Adrenal gland (tissue), 12 donors: ENCODE data around the gene AVL9. TPM values are rescaled to one million over a fixed set of nuclear protein-coding genes. Genes with fewer than 3 reads are reported as not detected.

ENCODE experiments used
- DNase-seq, 7 donors: peaks; one replicate each; pipeline ENCODE4 v3.0.0-alpha.2; 2019 to 2020
- H3K27ac ChIP-seq, 5 donors: fragments of 200-600 bp; sonication (generic) in 4 of 5; 1 replicate in 3 of 5; 2 replicates in 2 of 5; pipeline versions ENCODE4 v1.5.1 to v1.8.0; 2016 to 2020; ENCODE audit warnings: mild to moderate bottlenecking in 1 of 5
- H3K27me3 ChIP-seq: fragments of 200-600 bp; 2 replicates; pipeline ENCODE4 v1.8.0; 2021
- H3K36me3 ChIP-seq, 2 donors: fragments of 200-600 bp; replicated peaks in 1 of 2; 1 replicate in 1 of 2; 2 replicates in 1 of 2; pipeline versions ENCODE4 v1.5.1 to v1.8.0; 2018 to 2022
- H3K4me1 ChIP-seq, 2 donors: fragments of 200-600 bp; replicated peaks in 1 of 2; 1 replicate in 1 of 2; 2 replicates in 1 of 2; pipeline versions ENCODE4 v1.5.1 to v1.8.0; 2018 to 2021
- H3K4me3 ChIP-seq, 4 donors: fragments of 200-600 bp; sonication (generic) in 3 of 4; one replicate each; pipeline ENCODE4 v1.5.1; 2016 to 2018
- H3K9me3 ChIP-seq, 3 donors: fragments of 200-600 bp; sonication (generic) in 1 of 3; replicated peaks in 1 of 3; 1 replicate in 2 of 3; 2 replicates in 1 of 3; pipeline versions ENCODE4 v1.5.1 to v1.8.0; 2016 to 2021
- CTCF ChIP-seq, 6 experiments: fragments of 450-650 bp in 4 of 6; fragments of 200-600 bp in 2 of 6; sonication (generic) in 1 of 6; IDR thresholded peaks; 1 replicate in 5 of 6; 2 replicates in 1 of 6; pipeline versions ENCODE4 v1.5.1 to v1.8.0; 2016 to 2021; ENCODE audit warnings: antibody characterized with exemption in 6 of 6, mild to moderate bottlenecking in 2 of 6, moderate library complexity in 1 of 6
- POLR2A ChIP-seq, 2 donors: fragments of 450-650 bp; IDR thresholded peaks; one replicate each; pipeline ENCODE4 v1.6.1; 2017; ENCODE audit warnings: antibody characterized with exemption in 2 of 2, mild to moderate bottlenecking in 2 of 2, moderate library complexity in 1 of 2
- WGBS, 4 donors: extraction: QIAGEN DNeasy Blood & Tissue Kit in 2 of 4; methylation state at CpG; one replicate each; pipeline versions ENCODE4 v1.1.5 to v1.1.7; 2013 to 2017; 5-methylcytosine and 5-hydroxymethylcytosine counted together
- intact Hi-C, 2 donors: fragments of 100-400 bp; cut with DNase I; formaldehyde crosslinking; loops; one replicate each; pipeline versions ENCODE4 v1.14.1 to v1.15.0; 2022 to 2023
- polyA plus RNA-seq, 3 donors: library from polyadenylated mRNA; stranded (reverse); fragments of 200-250 nt in 2 of 3; fragments of 350-450 nt in 1 of 3; fragmentation: Illumina TruSeq in 1 of 3; extraction: RNeasy Lipid Tissue Mini Kit (QIAGEN cat#74804) in 1 of 3; gene quantifications; one replicate each; pipeline ENCODE4 v1.2.3, GENCODE V29; 2013 to 2014
- total RNA-seq, 9 donors: library from RNA; depleted of rRNA in 4 of 9; stranded (reverse); fragments of >200 nt in 4 of 9; fragments of 120-200 nt in 1 of 9; fragmentation: NEBNext Ultra II Directional in 1 of 9; extraction: Animal tissue kit (Norgen Biotek cat#: 25700) in 1 of 9; gene quantifications; one replicate each; pipeline versions ENCODE4 v1.1.0 to v1.2.4, GENCODE V29; 2013 to 2023
- donor health status: healthy with polysubstance abuse.
- donor health status: Bipolar disorder and iron deficiency.
- donor health status: DM: yes; HTN: yes; CAD: no.
- donor health status: DM: no; HTN: no; CAD: no.
- donor health status: DM: no; HTN: no; CAD: no.
- donor health status: DM: yes; HTN: yes; CAD: no.

Gene AVL9
- total and polyA plus RNA-seq, 12 donors, result 8.6 to 53.9 (median 22.7) TPM

GRCh38 chr7:32569388-32570289 lies 74.3 kb downstream of the AVL9 start:
- H3K36me3 ChIP-seq, result peaks cover 0 to 24% of the 10 kb centered on the region in 2 donors
- TF ChIP-seq POLR2A (IDR thresholded peaks at IDR 0.05) (no peak), CTCF (IDR thresholded peaks at IDR 0.05) (no peak)
- no peak for DNase-seq
- H3K4me3 ChIP-seq, result no peak overlapping the region
- H3K27ac ChIP-seq, result no peak overlapping the region
- no peaks in the 10 kb centered on the region for H3K9me3 ChIP-seq
- WGBS, 4 donors, result 94 to 97% (median 96%) methylated on average over 8 of the region's 8 CpGs
- no peaks in the 10 kb centered on the region for H3K27me3 ChIP-seq
- intact Hi-C loops, result no loop called here
- no peaks in the 10 kb centered on the region for H3K4me1 ChIP-seq

- H3K27ac ChIP-seq, result no peak overlapping the region
- no peak for DNase-seq
- no peak for TF ChIP-seq POLR2A (IDR thresholded peaks at IDR 0.05)
- no peak for TF ChIP-seq CTCF (IDR thresholded peaks at IDR 0.05)
- no peaks in the 10 kb centered on the region for H3K27me3 ChIP-seq
- peaks cover 0 to 48% of the 10 kb centered on the region in 2 donors for H3K36me3 ChIP-seq
- H3K4me3 ChIP-seq, result no peak overlapping the region
- intact Hi-C loops, result no loop called here
- H3K4me1 ChIP-seq, result no peaks in the 10 kb centered on the region
- no peaks in the 10 kb centered on the region for H3K9me3 ChIP-seq
- 93 to 96% (median 94%) methylated on average over 12 of the region's 12 CpGs for WGBS, 4 donors
These were observed 77.9 kb downstream of the AVL9 start for GRCh38 chr7:32573110-32573687.

DNA sequence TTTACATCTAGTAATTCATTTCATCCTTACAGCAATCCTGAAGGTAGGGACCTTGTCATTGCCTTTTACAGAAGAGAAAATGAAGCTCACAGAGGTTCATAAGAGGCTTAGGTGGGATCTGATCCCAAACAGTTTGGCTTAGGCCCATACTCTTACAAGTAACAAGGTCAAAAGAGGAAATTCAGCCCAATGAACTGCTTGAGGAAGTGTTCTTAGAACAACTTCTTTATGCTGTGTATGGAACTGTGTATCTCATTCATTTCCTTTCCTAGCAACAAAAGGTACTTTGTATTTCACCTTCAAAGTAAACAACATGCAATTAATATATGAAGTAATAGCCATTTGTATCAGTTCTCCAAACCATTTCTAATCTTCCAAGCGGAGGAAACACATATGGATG lies 79.3 kb downstream of the AVL9 start:
- Histone ChIP-seq H3K27ac (no peak overlapping the region), H3K9me3 (no peaks in the 10 kb centered on the region), H3K4me1 (no peaks in the 10 kb centered on the region), H3K36me3 (peaks cover 0 to 48% of the 10 kb centered on the region in 2 donors), H3K27me3 (no peaks in the 10 kb centered on the region), H3K4me3 (no peak overlapping the region)
- no peak for DNase-seq
- WGBS, 4 donors, result 93 to 100% (median 95%) methylated on average over 1 of the region's 1 CpG
- intact Hi-C loops, result no loop called here
- no peak for TF ChIP-seq POLR2A (IDR thresholded peaks at IDR 0.05)

DNA sequence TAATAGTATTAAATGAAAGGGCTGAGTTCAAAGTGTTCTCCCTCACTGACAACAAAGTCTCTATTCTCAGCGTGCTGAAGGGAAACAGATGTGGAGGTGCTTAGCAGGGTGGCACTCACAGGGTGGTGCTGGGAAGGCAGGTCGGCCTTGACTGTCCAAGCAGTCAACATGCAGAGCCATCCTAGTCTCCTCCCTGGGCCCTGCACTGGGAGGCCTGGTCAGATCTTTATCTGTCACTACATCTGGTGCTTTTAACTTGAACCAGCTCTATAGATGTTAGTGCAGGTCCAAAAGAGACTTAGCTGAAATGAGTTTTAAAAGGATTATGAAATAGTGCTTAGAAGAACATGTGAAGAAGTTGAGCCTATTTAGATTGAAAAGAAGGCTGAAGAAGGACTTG lies 82.1 kb downstream of the AVL9 start:
- TF ChIP-seq POLR2A (IDR thresholded peaks at IDR 0.05), result no peak
- no peak for TF ChIP-seq CTCF (IDR thresholded peaks at IDR 0.05)
- no peaks in the 10 kb centered on the region for H3K9me3 ChIP-seq
- H3K36me3 ChIP-seq, result peaks cover 0 to 58% of the 10 kb centered on the region in 2 donors
- no peak overlapping the region for H3K27ac ChIP-seq
- intact Hi-C loops, result no loop called here
- no peaks in the 10 kb centered on the region for H3K27me3 ChIP-seq
- WGBS, 4 donors, result 66 to 80% (median 78%) methylated on average over 2 of the region's 2 CpGs
- no peak overlapping the region for H3K4me3 ChIP-seq
- H3K4me1 ChIP-seq, result no peaks in the 10 kb centered on the region
- no peak for DNase-seq
